CD14-positive monocyte (primary cell): ENCODE results near the gene PPARG. TPM values are rescaled to one million over a fixed set of nuclear protein-coding genes. Genes with fewer than 3 reads are reported as not detected.

Source experiments
- DNase-seq, 3 donors: peaks; one replicate each; pipeline ENCODE4 v3.0.0-alpha.2; 2011 to 2022
- H2AFZ ChIP-seq: 2 replicates; pipeline ENCODE4 v1.6.0; 2012; ENCODE audit warnings: mild to moderate bottlenecking, low read depth, low read length, inconsistent platforms; ENCODE audit not compliant: insufficient read depth, poor library complexity, severe bottlenecking
- H3K27ac ChIP-seq, 2 donors: 1 replicate in 1 of 2; 2 replicates in 1 of 2; pipeline ENCODE4 v1.5.1; 2012 to 2013; ENCODE audit warnings: low read length in 2 of 2, control low read depth in 1 of 2, inconsistent platforms in 1 of 2, low read depth in 1 of 2, mild to moderate bottlenecking in 1 of 2
- H3K27me3 ChIP-seq, 2 donors: one replicate each; pipeline versions ENCODE4 v1.6.0 to v1.6.1; 2011 to 2013; ENCODE audit warnings: low read length in 2 of 2; ENCODE audit not compliant: control insufficient read depth in 2 of 2, insufficient read depth in 2 of 2
- H3K36me3 ChIP-seq, 2 donors: replicated peaks in 1 of 2; 1 replicate in 1 of 2; 2 replicates in 1 of 2; pipeline versions ENCODE4 v1.5.1 to v1.6.1; 2012 to 2013; ENCODE audit warnings: low read length in 2 of 2, control low read depth in 1 of 2, inconsistent platforms in 1 of 2, mild to moderate bottlenecking in 1 of 2; ENCODE audit not compliant: insufficient read depth in 2 of 2, control insufficient read depth in 1 of 2
- H3K4me1 ChIP-seq, 2 donors: 1 replicate in 1 of 2; 2 replicates in 1 of 2; pipeline versions ENCODE4 v1.5.1 to v1.6.1; 2012 to 2013; ENCODE audit warnings: low read length in 2 of 2, control low read depth in 1 of 2, inconsistent platforms in 1 of 2, mild to moderate bottlenecking in 1 of 2, moderate library complexity in 1 of 2; ENCODE audit not compliant: insufficient read depth in 2 of 2, control insufficient read depth in 1 of 2
- H3K4me2 ChIP-seq: replicated peaks from 2 replicates; pipeline ENCODE3; 2012; ENCODE audit warnings: low read length, moderate library complexity, mild to moderate bottlenecking; ENCODE audit not compliant: poor library complexity, severe bottlenecking; ENCODE audit errors: extremely low read depth
- H3K4me3 ChIP-seq, 3 experiments: fragments of 200-600 bp in 1 of 3; sonication (generic) in 1 of 3; replicated peaks in 1 of 3; 1 replicate in 2 of 3; 2 replicates in 1 of 3; pipeline ENCODE4 v1.5.1; 2011 to 2013; ENCODE audit warnings: low read length in 3 of 3, mild to moderate bottlenecking in 3 of 3, control low read depth in 2 of 3, low read depth in 2 of 3, inconsistent platforms in 1 of 3, moderate library complexity in 1 of 3
- H3K79me2 ChIP-seq: 2 replicates; pipeline ENCODE4 v1.6.0; 2012; ENCODE audit warnings: mild to moderate bottlenecking, control low read depth, inconsistent platforms, low read length, moderate library complexity; ENCODE audit not compliant: insufficient read depth
- H3K9ac ChIP-seq: 2 replicates; pipeline ENCODE4 v1.6.0; 2017; ENCODE audit warnings: low read length, mild to moderate bottlenecking; ENCODE audit not compliant: insufficient read depth, poor library complexity, severe bottlenecking
- H3K9me3 ChIP-seq, 2 donors: replicated peaks in 1 of 2; 1 replicate in 1 of 2; 2 replicates in 1 of 2; pipeline versions ENCODE4 v1.5.1 to v1.6.1; 2012 to 2013; ENCODE audit warnings: low read length in 2 of 2, control low read depth in 1 of 2; ENCODE audit not compliant: control insufficient read depth in 1 of 2, insufficient read depth in 1 of 2
- H4K20me1 ChIP-seq: 2 replicates; pipeline ENCODE4 v1.6.0; 2012; ENCODE audit warnings: mild to moderate bottlenecking, low read length, control low read depth, moderate library complexity; ENCODE audit not compliant: insufficient read depth
- H3K27ac Mint-ChIP-seq, 7 donors: one replicate each; pipeline ENCODE4 v1.8.0; 2020; ENCODE audit warnings: mild to moderate bottlenecking in 7 of 7, mixed read lengths in 7 of 7, moderate library complexity in 6 of 7, inconsistent platforms in 2 of 7
- H3K27me3 Mint-ChIP-seq, 3 donors: one replicate each; pipeline ENCODE4 v1.8.0; 2021 to 2022; ENCODE audit warnings: low read depth in 3 of 3, mild to moderate bottlenecking in 3 of 3, mixed read lengths in 3 of 3, moderate library complexity in 3 of 3, inconsistent platforms in 1 of 3
- H3K36me3 Mint-ChIP-seq, 2 donors: one replicate each; pipeline ENCODE4 v1.8.0; 2020; ENCODE audit warnings: mixed read lengths in 2 of 2, inconsistent platforms in 1 of 2, mild to moderate bottlenecking in 1 of 2
- H3K4me1 Mint-ChIP-seq: one replicate; pipeline ENCODE4 v1.8.0; 2020; ENCODE audit warnings: mild to moderate bottlenecking, mixed read lengths
- H3K4me3 Mint-ChIP-seq, 2 donors: one replicate each; pipeline ENCODE4 v1.8.0; 2020; ENCODE audit warnings: mild to moderate bottlenecking in 2 of 2, mixed read lengths in 2 of 2, moderate library complexity in 1 of 2
- H3K9me3 Mint-ChIP-seq, 7 donors: one replicate each; pipeline ENCODE4 v1.8.0; 2020 to 2022; ENCODE audit warnings: mixed read lengths in 7 of 7, mild to moderate bottlenecking in 6 of 7, moderate library complexity in 6 of 7, inconsistent platforms in 2 of 7
- WGBS: methylation state at CpG from one replicate; pipeline ENCODE4 v1.1.5; 2013; ENCODE audit warnings: missing lambda C conversion rate; ENCODE audit not compliant: insufficient coverage; 5-methylcytosine and 5-hydroxymethylcytosine counted together
- intact Hi-C, 2 donors: fragments of 100-400 bp; cut with micrococcal nuclease; formaldehyde crosslinking; loops; one replicate each; pipeline versions ENCODE4 v1.15.0 to v1.15.1; 2023
- polyA plus RNA-seq, 3 donors: library from polyadenylated mRNA; depleted of rRNA in 1 of 3; unstranded in 2 of 3; stranded (reverse) in 1 of 3; fragments of 300-500 nt in 2 of 3; fragments of >200 nt in 1 of 3; fragmentation: Illumina TruSeq in 2 of 3; gene quantifications; 1 replicate in 2 of 3; 2 replicates in 1 of 3; pipeline ENCODE4 v1.2.3, GENCODE V29; 2012 to 2021
- TF ChIP-seq, protein P1 (sequence below): fragments of 200-600 bp; IDR thresholded peaks from one replicate; pipeline ENCODE4 v1.8.0; 2022; ENCODE audit warnings: antibody characterized with exemption, mild to moderate bottlenecking

Gene PPARG
- polyA plus RNA-seq, 3 donors = 0.56 to 2.0 (median 0.97) TPM

DNA sequence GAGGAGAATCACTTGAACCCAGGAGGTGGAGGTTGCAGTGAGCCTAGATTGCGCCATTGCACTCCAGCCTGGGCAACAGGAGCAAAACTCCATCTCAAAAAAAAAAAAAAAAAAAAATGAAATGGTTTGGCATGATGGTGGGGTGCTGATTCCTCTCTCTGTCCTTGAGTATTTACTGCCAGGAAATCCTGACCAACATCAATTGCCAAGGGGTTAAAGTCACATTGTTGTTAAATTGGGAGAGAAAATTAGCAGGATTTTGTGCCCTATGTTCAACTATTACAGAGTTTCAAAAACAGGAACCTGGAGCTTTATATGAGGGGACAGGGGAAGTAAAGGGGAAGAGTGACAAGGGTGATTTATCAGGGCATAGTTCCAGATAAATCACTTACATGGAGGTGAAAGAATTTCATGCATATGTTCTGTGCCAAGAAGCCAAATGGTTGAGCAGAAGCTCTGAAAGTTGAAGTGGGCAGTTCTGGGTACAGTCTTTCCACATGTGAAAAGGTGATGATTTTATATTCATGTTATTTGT lies 124.9 kb downstream of the PPARG start:
- Mint-ChIP-seq H3K27ac (peak overlapping the region in 6 of 7 donors; percentile 18 to 83 (median 63)), H3K9me3 (no peaks in the 10 kb centered on the region), H3K4me3 (no peak overlapping the region), H3K4me1 (peaks cover 21% of the 10 kb centered on the region), H3K36me3 (no peaks in the 10 kb centered on the region), H3K27me3 (peaks cover 0 to 5% (median 2%) of the 10 kb centered on the region in 3 donors)
- Histone ChIP-seq H3K4me1 (peaks cover 13 to 15% of the 10 kb centered on the region in 2 donors), H3K27me3 (no peaks in the 10 kb centered on the region), H3K36me3 (no peaks in the 10 kb centered on the region), H3K4me2 (peak overlapping the region; percentile 18), H4K20me1 (no peaks in the 10 kb centered on the region), H3K9me3 (no peaks in the 10 kb centered on the region), H2AFZ (no peak overlapping the region), H3K4me3 (peak overlapping the region in 1 of 3 experiments; percentile 1), H3K9ac (no peak overlapping the region), H3K27ac (no peak overlapping the region), H3K79me2 (no peaks in the 10 kb centered on the region)
- peak; percentile 52 to 69 (median 65) for DNase-seq
- WGBS = no CpG with 5 or more reads among the region's 1 CpG
- TF ChIP-seq, protein P1, sequence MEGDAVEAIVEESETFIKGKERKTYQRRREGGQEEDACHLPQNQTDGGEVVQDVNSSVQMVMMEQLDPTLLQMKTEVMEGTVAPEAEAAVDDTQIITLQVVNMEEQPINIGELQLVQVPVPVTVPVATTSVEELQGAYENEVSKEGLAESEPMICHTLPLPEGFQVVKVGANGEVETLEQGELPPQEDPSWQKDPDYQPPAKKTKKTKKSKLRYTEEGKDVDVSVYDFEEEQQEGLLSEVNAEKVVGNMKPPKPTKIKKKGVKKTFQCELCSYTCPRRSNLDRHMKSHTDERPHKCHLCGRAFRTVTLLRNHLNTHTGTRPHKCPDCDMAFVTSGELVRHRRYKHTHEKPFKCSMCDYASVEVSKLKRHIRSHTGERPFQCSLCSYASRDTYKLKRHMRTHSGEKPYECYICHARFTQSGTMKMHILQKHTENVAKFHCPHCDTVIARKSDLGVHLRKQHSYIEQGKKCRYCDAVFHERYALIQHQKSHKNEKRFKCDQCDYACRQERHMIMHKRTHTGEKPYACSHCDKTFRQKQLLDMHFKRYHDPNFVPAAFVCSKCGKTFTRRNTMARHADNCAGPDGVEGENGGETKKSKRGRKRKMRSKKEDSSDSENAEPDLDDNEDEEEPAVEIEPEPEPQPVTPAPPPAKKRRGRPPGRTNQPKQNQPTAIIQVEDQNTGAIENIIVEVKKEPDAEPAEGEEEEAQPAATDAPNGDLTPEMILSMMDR = no peak
- intact Hi-C loops = no loop called here

DNA sequence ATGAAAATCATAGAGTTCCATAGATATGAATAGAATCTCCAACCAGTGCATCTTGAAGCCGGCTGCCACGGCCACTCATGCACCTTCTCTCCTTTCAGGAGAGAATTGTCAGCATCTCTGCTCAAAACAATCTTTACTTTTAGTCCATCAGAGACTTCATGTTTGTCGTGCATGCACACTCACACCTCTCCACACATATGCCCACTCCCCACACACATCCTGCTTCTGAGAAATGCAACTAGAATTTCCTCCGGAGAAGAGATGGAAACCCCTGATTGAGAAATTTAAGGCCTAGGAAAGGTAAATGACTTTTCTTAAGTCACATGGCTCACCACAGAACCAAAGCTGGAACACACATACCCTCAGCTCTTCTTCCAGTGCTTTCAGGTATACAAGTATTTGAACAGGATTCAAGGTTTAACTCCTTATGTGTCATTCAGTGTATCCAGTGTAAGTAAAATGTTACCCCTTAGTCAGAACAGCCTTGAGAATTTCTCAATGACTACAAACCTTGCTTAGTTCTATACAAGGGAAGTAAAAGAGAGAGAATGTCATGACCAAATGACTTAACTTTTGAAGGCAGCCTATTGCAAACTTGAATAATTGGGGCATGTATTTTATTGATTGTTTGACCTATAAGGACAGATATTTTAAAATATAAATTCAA lies 126.3 kb downstream of the PPARG start:
- Mint-ChIP-seq H3K36me3 (no peaks in the 10 kb centered on the region), H3K27me3 (peaks cover 0 to 2% (median 2%) of the 10 kb centered on the region in 3 donors), H3K27ac (peak overlapping the region in 1 of 7 donors; percentile 44), H3K9me3 (no peaks in the 10 kb centered on the region), H3K4me3 (no peak overlapping the region), H3K4me1 (peaks cover 21% of the 10 kb centered on the region)
- no peak overlapping the region for H3K4me3 ChIP-seq
- H4K20me1 ChIP-seq = no peaks in the 10 kb centered on the region
- peaks cover 13 to 15% of the 10 kb centered on the region in 2 donors for H3K4me1 ChIP-seq
- H3K27me3 ChIP-seq = no peaks in the 10 kb centered on the region
- no peaks in the 10 kb centered on the region for H3K79me2 ChIP-seq
- peak in 2 of 3 donors; percentile 7 to 30 for DNase-seq
- H3K4me2 ChIP-seq = no peak overlapping the region
- no peaks in the 10 kb centered on the region for H3K36me3 ChIP-seq
- H3K9me3 ChIP-seq = no peaks in the 10 kb centered on the region
- H3K27ac ChIP-seq = no peak overlapping the region
- no peak overlapping the region for H3K9ac ChIP-seq
- intact Hi-C loops = no loop called here
- TF ChIP-seq, protein P1 = no peak
- no peak overlapping the region for H2AFZ ChIP-seq
- 100% methylated on average over 2 of the region's 4 CpGs for WGBS
